Muscle layer of duodenum (tissue), 2 donors: ENCODE results near the gene LMAN2L.

ENCODE experiments used
- H3K27ac ChIP-seq: one replicate; pipeline ENCODE4 v1.7.0; 2013; ENCODE audit warnings: mild to moderate bottlenecking, low read length
- H3K27me3 ChIP-seq: one replicate; pipeline ENCODE4 v1.7.0; 2013; ENCODE audit warnings: low read depth, mild to moderate bottlenecking, control low read depth, low read length
- H3K36me3 ChIP-seq, 2 donors: one replicate each; pipeline ENCODE4 v1.7.0; 2013; ENCODE audit warnings: low read length in 2 of 2, control low read depth in 1 of 2, mild to moderate bottlenecking in 1 of 2; ENCODE audit not compliant: insufficient read depth in 2 of 2, control insufficient read depth in 1 of 2
- H3K4me1 ChIP-seq, 2 donors: one replicate each; pipeline ENCODE4 v1.7.0; 2013; ENCODE audit warnings: low read length in 2 of 2, mild to moderate bottlenecking in 2 of 2, control low read depth in 1 of 2, moderate library complexity in 1 of 2; ENCODE audit not compliant: insufficient read depth in 2 of 2, control insufficient read depth in 1 of 2
- H3K4me3 ChIP-seq, 2 donors: one replicate each; pipeline ENCODE4 v1.7.0; 2013; ENCODE audit warnings: low read length in 2 of 2, low read depth in 1 of 2, mild to moderate bottlenecking in 1 of 2
- H3K9me3 ChIP-seq, 2 donors: one replicate each; pipeline ENCODE4 v1.7.0; 2013; ENCODE audit warnings: low read length in 2 of 2, control low read depth in 1 of 2, mild to moderate bottlenecking in 1 of 2; ENCODE audit not compliant: control insufficient read depth in 1 of 2
- donor health status: healthy.

The LMAN2L gene

DNA sequence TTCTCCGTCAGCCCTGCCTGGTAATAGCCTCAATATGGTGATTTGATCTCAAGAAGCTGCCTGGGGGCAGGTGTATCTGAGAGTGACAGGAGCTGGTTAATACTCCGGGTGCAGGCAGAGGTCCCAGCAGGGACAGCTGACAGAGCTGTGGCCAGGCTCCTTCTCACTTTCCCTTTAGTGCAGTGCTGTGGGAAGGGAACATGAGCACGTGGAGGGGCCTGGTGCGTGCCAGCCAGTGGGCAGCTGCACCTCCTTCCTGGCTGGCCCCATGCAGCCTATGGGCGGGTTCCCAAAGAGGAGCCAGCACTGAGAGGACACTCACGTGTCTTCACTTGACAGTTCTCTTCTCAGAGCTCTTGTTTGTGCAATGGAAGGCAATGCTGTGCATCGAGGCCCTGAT is 29.9 kb upstream of the LMAN2L start:
- H3K36me3 ChIP-seq: no peaks in the 10 kb centered on the region
- H3K4me1 ChIP-seq: peaks cover 0 to 8% of the 10 kb centered on the region in 2 donors
- no peak overlapping the region for H3K4me3 ChIP-seq
- no peaks in the 10 kb centered on the region for H3K27me3 ChIP-seq
- no peaks in the 10 kb centered on the region for H3K9me3 ChIP-seq
- H3K27ac ChIP-seq: no peak overlapping the region

DNA sequence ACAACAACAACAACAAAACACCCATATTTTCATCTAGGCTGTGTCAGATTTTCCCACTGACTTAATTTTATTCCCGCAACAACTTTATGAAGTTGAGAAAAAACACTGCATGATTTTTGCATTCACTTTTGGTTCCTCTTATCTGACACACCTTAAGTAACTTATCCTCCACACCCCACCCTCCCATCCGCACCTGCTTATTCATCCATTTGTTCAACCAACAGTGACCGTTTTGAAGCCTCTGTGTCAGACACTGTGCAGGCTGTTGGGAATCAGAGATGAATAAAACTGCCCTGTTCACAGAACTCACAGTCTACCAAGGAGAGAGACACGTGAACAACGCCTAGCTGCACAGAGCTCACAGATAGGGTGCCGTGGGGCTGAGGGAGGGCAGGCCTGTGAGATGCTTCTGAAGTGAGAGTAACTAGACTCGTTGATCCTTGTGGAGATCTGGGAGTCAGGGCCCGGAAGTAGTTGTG is 28.3 kb upstream of the LMAN2L start:
- Histone ChIP-seq H3K36me3 (no peaks in the 10 kb centered on the region), H3K4me3 (no peak overlapping the region), H3K4me1 (peaks cover 8 to 21% of the 10 kb centered on the region in 2 donors), H3K9me3 (no peaks in the 10 kb centered on the region), H3K27ac (no peak overlapping the region), H3K27me3 (no peaks in the 10 kb centered on the region)

- Histone ChIP-seq H3K36me3 (no peaks in the 10 kb centered on the region), H3K27me3 (no peaks in the 10 kb centered on the region), H3K9me3 (no peaks in the 10 kb centered on the region), H3K4me1 (peaks cover 14 to 27% of the 10 kb centered on the region in 2 donors), H3K4me3 (no peak overlapping the region), H3K27ac (no peak overlapping the region)
Measured at GRCh38 chr2:96767135-96767871, 27.4 kb upstream of the LMAN2L start.

- Histone ChIP-seq H3K9me3 (no peaks in the 10 kb centered on the region), H3K27ac (peak overlapping the region; percentile 83), H3K4me3 (peak overlapping the region; percentile 82 to 84), H3K4me1 (peaks cover 29 to 41% of the 10 kb centered on the region in 2 donors), H3K27me3 (no peaks in the 10 kb centered on the region), H3K36me3 (no peaks in the 10 kb centered on the region)
Measured at GRCh38 chr2:96764253-96764637, 24.4 kb upstream of the LMAN2L start.

DNA sequence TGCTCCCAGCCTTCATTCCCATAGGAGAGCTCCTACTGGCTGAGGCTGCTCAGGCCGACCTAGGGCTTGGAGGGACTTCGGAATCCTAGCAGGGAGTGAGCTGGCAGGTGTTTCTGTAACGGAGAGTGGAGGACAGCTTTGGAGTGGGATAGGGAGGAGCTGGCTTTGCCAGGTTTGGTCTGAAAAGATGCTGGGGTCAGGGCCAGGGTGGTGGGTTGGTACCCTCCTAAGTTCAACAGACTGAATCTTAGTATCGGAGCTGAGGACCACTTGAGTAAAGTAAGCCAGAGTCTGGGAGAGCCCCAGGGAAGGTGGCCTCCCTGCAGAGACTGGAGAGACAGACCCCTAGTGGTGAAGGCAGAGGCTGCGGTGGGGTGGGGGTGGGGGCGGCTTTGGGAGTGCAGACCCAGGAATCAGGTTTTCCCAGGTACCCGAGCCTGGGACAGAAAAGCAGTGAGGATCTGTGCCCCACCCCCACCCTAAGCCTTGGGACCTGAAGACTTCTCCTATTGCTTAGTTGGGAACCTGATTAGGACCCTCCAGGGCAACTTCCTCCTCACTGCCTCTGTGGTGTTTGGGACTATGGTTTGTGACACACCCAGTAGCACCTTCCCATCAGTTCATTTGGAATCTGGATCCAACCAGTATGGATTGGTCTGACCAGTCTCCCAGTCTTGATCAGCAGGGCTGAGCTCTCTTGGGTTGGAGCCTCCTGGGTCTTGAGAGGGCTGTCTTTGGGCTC is 23.8 kb upstream of the LMAN2L start:
- Histone ChIP-seq H3K27ac (peak overlapping the region; percentile 83), H3K9me3 (no peaks in the 10 kb centered on the region), H3K4me3 (peak overlapping the region; percentile 82 to 84), H3K36me3 (no peaks in the 10 kb centered on the region), H3K4me1 (peaks cover 29 to 41% of the 10 kb centered on the region in 2 donors), H3K27me3 (no peaks in the 10 kb centered on the region)

- no peaks in the 10 kb centered on the region for H3K36me3 ChIP-seq
- H3K27me3 ChIP-seq: no peaks in the 10 kb centered on the region
- peak overlapping the region; percentile 82 to 84 for H3K4me3 ChIP-seq
- peaks cover 29 to 41% of the 10 kb centered on the region in 2 donors for H3K4me1 ChIP-seq
- no peaks in the 10 kb centered on the region for H3K9me3 ChIP-seq
- H3K27ac ChIP-seq: peak overlapping the region; percentile 47
Measured at GRCh38 chr2:96762529-96763311, 22.9 kb upstream of the LMAN2L start.

DNA sequence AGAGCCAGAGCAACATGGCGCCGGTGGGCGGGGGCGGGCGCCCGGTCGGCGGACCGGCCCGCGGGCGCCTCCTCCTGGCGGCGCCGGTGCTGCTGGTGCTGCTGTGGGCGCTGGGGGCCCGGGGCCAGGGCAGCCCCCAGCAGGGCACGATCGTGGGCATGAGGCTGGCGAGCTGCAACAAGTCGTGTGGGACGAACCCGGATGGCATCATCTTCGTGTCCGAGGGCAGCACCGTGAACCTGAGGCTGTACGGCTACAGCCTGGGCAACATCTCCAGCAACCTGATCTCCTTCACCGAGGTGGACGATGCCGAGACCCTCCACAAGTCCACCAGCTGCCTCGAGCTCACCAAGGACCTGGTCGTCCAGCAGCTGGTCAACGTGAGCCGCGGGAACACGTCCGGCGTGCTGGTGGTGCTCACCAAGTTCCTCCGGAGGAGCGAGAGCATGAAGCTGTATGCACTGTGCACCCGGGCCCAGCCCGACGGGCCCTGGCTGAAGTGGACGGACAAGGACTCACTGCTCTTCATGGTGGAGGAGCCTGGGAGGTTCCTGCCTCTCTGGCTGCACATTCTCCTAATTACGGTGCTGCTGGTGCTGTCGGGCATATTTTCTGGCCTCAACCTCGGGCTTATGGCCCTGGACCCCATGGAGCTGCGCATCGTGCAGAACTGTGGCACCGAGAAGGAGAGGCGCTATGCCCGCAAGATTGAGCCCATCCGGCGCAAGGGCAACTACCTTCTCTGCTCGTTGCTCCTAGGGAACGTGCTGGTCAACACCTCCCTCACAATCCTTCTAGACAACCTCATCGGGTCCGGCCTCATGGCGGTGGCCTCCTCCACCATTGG is 21.3 kb upstream of the LMAN2L start:
- Histone ChIP-seq H3K27me3 (no peaks in the 10 kb centered on the region), H3K27ac (peak overlapping the region; percentile 74), H3K4me1 (peaks cover 29 to 41% of the 10 kb centered on the region in 2 donors), H3K4me3 (peak overlapping the region; percentile 82 to 84), H3K9me3 (no peaks in the 10 kb centered on the region), H3K36me3 (no peaks in the 10 kb centered on the region)

DNA sequence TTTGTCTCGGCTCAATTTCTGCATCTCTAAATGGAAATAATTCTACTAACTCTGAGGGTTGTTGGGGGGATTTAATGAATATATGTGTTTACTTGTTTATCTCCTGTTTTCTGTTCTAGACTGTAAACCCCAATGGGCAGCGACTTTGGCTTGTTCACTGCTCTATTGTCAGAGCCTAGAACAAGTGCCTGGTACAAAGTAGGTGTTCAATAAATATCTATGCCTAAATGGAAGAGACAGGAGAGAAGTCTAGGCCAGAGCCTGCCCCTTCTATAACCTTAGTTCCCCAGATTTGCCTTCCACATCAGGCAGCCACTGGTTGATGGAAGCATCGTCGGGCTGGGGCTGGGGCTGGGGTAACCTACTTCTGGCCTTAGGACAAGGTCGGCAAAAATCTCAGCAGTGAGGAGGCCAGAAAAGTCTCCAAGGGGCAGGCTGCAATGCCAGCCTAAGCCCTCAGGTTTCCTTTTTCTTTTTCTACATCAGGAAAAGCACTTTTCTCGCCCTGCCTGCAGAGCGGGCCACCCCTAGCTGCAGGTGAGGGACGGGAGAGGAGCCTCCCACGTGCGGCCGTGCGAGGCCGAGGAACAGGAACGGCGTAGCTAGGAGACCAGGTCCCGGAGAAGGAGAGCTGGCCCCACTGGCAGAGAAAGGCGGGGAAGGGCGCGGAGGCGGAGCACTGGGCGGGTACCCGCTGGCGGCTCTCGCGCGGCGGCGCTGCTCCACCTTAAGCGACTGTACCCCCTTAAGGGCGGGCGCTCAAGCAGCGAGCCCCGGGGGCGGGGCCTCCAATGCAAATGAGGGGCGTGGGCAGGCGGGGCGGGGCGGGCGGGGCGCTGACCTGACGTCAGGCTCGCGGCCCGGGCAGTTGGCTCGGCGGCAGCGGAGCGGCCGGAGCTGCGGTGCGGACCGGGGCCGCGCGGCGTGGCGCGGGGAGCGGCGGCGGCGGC is 20.4 kb upstream of the LMAN2L start, which contains the start of gene CNNM4:
Gene CNNM4, plus strand, starts transcription at position 867 of the 950 bp plus-strand sequence. CDS start 98 bp downstream, outside the sequence.
- Histone ChIP-seq H3K4me3 (peak within 1 kb of the TSS; percentile 82 to 84), H3K9me3 (no peaks in the 10 kb centered on the region), H3K27me3 (no peaks in the 10 kb centered on the region), H3K27ac (peak within 1 kb of the TSS; percentile 74), H3K4me1 (peaks cover 29 to 41% of the 10 kb centered on the region in 2 donors), H3K36me3 (no peaks in the 10 kb centered on the region)

DNA sequence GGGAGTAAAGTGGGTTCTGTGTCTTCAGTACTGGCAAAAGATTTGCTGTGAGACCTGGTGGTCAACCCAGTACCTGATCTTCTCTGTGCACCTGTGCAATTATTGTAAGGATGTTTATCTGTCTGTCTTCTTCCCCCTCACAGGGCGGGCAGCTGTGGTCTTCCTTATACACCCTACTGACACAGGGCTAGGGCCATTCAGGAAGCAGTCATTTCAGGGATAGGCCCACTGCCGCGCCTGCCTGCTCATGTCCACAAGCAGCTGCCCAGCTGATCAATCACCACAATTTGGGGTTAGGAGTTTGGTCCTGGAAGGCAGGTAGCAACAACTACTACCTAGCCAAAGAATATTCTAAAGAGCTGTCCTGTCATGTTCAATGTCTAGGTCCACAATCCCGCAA is 19.7 kb upstream of the LMAN2L start:
- no peaks in the 10 kb centered on the region for H3K27me3 ChIP-seq
- H3K36me3 ChIP-seq: no peaks in the 10 kb centered on the region
- peaks cover 29 to 39% of the 10 kb centered on the region in 2 donors for H3K4me1 ChIP-seq
- no peak overlapping the region for H3K27ac ChIP-seq
- no peak overlapping the region for H3K4me3 ChIP-seq
- H3K9me3 ChIP-seq: no peaks in the 10 kb centered on the region

DNA sequence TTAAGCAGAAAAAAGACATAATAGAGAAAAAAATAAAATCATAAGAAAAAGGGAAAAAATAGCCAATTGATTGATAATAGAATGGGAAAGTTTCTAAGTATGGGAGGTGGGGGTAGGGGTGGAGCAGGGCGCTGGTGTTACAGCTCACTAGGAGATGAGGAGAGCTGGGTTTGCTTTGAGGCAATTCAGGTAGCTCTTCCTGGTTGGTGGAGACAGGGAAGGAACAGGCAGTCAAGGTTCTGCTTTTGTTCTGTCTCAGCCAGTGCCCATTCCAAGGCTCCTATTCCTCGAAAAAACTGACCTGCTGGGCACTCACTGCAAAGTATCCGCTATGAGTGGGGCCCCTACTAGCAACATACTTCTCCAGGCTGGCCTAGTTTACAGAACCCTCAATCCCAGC is 19.1 kb upstream of the LMAN2L start:
- no peak overlapping the region for H3K27ac ChIP-seq

More for the DNA sequence above, 19.1 kb upstream of the LMAN2L start:
- no peaks in the 10 kb centered on the region for H3K27me3 ChIP-seq
- no peaks in the 10 kb centered on the region for H3K36me3 ChIP-seq
- H3K4me3 ChIP-seq: no peak overlapping the region
- peaks cover 27 to 33% of the 10 kb centered on the region in 2 donors for H3K4me1 ChIP-seq
- no peaks in the 10 kb centered on the region for H3K9me3 ChIP-seq
